ENCODE results near the gene TECRL.

DNA sequence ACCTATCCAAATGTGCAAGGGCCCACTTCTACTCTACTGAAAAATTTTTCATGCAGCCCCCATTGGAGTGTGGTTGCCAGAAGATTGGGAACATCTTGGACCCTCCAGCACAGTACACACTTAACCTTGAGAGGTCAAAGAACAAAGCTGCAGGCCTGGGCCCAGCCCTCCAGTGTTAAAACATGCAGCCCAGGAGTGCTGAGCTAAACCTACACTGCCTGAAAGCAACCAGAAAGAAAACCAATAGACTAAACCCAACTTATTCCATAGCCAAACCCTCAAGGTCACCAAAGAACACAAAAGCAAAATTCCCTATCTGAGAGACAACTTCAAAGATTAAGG lies 47.9 kb downstream of the TECRL start:
- no peak for TF ChIP-seq POLR2A (IDR thresholded peaks at IDR 0.05)
- TF ChIP-seq, protein P1, sequence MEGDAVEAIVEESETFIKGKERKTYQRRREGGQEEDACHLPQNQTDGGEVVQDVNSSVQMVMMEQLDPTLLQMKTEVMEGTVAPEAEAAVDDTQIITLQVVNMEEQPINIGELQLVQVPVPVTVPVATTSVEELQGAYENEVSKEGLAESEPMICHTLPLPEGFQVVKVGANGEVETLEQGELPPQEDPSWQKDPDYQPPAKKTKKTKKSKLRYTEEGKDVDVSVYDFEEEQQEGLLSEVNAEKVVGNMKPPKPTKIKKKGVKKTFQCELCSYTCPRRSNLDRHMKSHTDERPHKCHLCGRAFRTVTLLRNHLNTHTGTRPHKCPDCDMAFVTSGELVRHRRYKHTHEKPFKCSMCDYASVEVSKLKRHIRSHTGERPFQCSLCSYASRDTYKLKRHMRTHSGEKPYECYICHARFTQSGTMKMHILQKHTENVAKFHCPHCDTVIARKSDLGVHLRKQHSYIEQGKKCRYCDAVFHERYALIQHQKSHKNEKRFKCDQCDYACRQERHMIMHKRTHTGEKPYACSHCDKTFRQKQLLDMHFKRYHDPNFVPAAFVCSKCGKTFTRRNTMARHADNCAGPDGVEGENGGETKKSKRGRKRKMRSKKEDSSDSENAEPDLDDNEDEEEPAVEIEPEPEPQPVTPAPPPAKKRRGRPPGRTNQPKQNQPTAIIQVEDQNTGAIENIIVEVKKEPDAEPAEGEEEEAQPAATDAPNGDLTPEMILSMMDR (IDR thresholded peaks at IDR 0.05): no peak

Measured in ovary (tissue), 3 donors.